Measurements from ENCODE around the gene LAMA5. TPM values are rescaled to one million over a fixed set of nuclear protein-coding genes. Genes with fewer than 3 reads are reported as not detected.

LAMA5 gene
- total and polyA plus RNA-seq, 2 donors (not counting 1 experiment from before 2014, with no cell fraction given): 52.9 to 83.5 TPM

DNA sequence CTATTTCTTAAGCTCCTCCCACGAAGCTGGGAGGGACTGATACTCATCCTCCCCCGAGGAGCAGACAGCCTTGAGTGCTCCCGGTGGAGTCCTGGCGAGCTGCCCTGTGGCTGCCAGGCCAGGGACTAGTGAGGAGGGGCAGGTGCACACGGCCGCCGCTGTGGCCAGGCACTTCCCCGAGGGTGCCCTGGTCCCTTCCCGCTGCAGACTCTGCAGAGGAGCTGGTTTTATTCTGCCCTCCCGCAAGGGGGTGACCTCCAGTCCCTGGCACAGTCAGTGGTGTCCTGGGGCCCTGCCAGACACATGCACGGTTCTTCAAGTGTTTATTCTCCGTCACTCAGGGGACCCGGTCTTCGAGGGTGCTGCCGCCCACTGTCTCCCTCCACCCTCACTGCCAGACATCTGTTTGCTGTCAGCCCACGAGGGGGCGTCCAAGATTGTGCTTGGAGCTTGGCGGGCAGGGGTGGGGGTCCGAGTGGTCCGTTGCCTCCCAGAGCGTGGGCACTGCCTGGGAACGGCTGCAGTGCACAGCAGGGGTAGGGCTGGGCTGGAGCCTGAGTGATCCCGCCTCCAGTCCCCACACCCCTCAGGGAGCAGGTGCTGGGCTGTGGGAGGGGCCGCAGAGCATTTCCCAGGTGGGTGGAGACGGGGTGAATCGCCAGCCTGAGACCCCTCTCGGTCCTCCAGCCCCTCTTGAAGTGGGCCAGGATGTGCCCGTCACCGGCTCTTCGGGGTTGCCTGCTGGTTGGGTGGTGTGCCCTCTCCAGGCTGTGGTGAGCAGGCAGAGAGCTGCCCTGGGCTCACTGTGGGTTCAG is 43.0 kb upstream of the LAMA5 start:
- Histone ChIP-seq H3K79me2 (ENCODE audit: control insufficient read depth, insufficient read depth, low read length) (peaks cover 17% of the 10 kb centered on the region), H3K9me3 (ENCODE audit: control extremely low read depth in 1 of 3, control insufficient read depth in 2 of 3, insufficient read depth in 1 of 3, low read length in 2 of 3) (no peaks in the 10 kb centered on the region), H4K20me1 (ENCODE audit: control insufficient read depth, insufficient read depth, low read length, poor library complexity, severe bottlenecking) (peaks cover 9% of the 10 kb centered on the region), H3K9ac (ENCODE audit: low read length) (peak overlapping the region; percentile 20), H3K4me2 (replicated peaks; ENCODE audit: low read depth, low read length, poor library complexity, severe bottlenecking) (peak overlapping the region; percentile 60), H3K4me3 (ENCODE audit: control extremely low read depth in 1 of 5, extremely low read depth in 1 of 5, insufficient read depth in 1 of 5, low read depth in 2 of 5, low read length in 4 of 5) (peak overlapping the region in 2 of 5 experiments; percentile 11 to 13), H3K36me3 (replicated peaks in 1 of 2; ENCODE audit: control extremely low read depth in 1 of 2, control insufficient read depth in 1 of 2, extremely low read depth in 1 of 2, insufficient read depth in 2 of 2, low read length in 1 of 2) (no peaks in the 10 kb centered on the region), H3K4me1 (ENCODE audit: control insufficient read depth in 2 of 2, insufficient read depth in 2 of 2, low read length in 2 of 2) (peaks cover 30 to 40% of the 10 kb centered on the region in 2 donors), H3K27ac (ENCODE audit: low read length in 2 of 2) (no peak overlapping the region), H2AFZ (ENCODE audit: insufficient read depth, low read depth, low read length, poor library complexity, severe bottlenecking) (peak overlapping the region; percentile 66), H3K27me3 (replicated peaks in 1 of 4; ENCODE audit: control extremely low read depth in 1 of 4, control insufficient read depth in 3 of 4, insufficient read depth in 4 of 4, low read length in 3 of 4) (no peaks in the 10 kb centered on the region)
- DNase-seq (peak; percentile 62), ATAC-seq (ENCODE audit: low read depth) (no peak)
- WGBS (ENCODE audit: insufficient coverage): 6% methylated on average over 29 of the region's 30 CpGs
- POLR2A ChIA-PET: interaction anchor here (0.5 to 2.8 kb wide), 2 partner anchors 23 to 71 kb away, joined by 3 to 7 read pairs; partner anchors contain the start of gene RPS21
- H3K27ac Mint-ChIP-seq: peak overlapping the region; percentile 37
- TF ChIP-seq, protein P1, sequence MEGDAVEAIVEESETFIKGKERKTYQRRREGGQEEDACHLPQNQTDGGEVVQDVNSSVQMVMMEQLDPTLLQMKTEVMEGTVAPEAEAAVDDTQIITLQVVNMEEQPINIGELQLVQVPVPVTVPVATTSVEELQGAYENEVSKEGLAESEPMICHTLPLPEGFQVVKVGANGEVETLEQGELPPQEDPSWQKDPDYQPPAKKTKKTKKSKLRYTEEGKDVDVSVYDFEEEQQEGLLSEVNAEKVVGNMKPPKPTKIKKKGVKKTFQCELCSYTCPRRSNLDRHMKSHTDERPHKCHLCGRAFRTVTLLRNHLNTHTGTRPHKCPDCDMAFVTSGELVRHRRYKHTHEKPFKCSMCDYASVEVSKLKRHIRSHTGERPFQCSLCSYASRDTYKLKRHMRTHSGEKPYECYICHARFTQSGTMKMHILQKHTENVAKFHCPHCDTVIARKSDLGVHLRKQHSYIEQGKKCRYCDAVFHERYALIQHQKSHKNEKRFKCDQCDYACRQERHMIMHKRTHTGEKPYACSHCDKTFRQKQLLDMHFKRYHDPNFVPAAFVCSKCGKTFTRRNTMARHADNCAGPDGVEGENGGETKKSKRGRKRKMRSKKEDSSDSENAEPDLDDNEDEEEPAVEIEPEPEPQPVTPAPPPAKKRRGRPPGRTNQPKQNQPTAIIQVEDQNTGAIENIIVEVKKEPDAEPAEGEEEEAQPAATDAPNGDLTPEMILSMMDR (IDR thresholded peaks at IDR 0.05): peak; percentile 48
- no peak for TF ChIP-seq EZH2 (IDR thresholded peaks at IDR 0.05; ENCODE audit: borderline replicate concordance, insufficient read depth, low read depth, low read length, poor library complexity, severe bottlenecking)
- H3K4me1 Mint-ChIP-seq: peaks cover 23% of the 10 kb centered on the region
- no peaks in the 10 kb centered on the region for H3K9me3 Mint-ChIP-seq (ENCODE audit: insufficient read depth)
- H3K4me3 Mint-ChIP-seq: peak overlapping the region; percentile 39
- no peaks in the 10 kb centered on the region for H3K27me3 Mint-ChIP-seq
- CTCF ChIA-PET: interaction anchor here (0.9 to 2.2 kb wide), 6 partner anchors 10 to 382 kb away, joined by 3 to 11 read pairs (median 6); partner anchors contain the start of gene RPS21
- intact Hi-C loops (cut with micrococcal nuclease): loop anchor here (5.0 kb wide), 1 partner anchor 527 kb away; the partner anchor contains the start of gene GID8

All from B cell (primary cell).